ENCODE measurements around the gene ADGRG1.

Gene ADGRG1

DNA sequence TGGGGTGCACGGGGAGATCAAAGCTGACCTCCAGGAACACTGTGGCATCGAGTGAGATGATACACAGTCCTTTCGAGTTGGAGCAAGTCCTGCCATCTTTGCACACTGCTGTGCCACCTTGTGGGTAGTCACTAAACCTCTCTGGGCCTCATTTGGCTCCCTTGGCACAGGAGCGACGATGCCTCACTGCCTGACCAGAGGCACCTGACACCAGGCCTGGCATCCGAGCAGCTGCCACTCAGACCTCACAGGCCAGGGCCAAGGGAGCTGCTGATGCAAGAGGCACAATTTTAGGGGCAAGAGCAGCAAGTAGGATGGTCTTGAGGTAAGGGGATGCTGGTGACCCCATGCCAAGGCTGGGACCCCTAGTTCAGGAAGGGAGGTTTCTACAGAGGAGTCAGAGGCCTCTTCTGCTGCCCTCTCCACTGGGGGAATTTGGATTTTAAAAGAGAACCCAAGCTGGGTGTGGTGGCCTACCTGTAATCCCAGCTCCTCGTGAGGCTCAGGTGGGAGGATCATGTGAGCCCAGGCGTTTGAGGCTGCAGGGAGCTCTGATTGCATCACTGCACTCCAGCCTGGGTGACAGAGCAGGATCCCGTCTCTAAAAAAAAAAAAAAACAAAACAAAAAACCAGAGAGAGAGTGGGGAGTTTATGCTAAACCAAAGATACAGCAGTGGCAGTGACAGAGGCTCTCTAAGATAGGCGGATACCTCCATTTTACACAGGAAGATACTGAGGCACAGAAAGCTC lies 6.7 kb upstream of the ADGRG1 start:
- Mint-ChIP-seq H3K4me1 (ENCODE audit: low read depth) (peaks cover 4% of the 10 kb centered on the region), H3K9me3 (no peaks in the 10 kb centered on the region), H3K27ac (no peak overlapping the region), H3K36me3 (ENCODE audit: low read depth) (no peaks in the 10 kb centered on the region), H3K4me3 (no peak overlapping the region), H3K27me3 (ENCODE audit: low read depth) (no peaks in the 10 kb centered on the region)

DNA sequence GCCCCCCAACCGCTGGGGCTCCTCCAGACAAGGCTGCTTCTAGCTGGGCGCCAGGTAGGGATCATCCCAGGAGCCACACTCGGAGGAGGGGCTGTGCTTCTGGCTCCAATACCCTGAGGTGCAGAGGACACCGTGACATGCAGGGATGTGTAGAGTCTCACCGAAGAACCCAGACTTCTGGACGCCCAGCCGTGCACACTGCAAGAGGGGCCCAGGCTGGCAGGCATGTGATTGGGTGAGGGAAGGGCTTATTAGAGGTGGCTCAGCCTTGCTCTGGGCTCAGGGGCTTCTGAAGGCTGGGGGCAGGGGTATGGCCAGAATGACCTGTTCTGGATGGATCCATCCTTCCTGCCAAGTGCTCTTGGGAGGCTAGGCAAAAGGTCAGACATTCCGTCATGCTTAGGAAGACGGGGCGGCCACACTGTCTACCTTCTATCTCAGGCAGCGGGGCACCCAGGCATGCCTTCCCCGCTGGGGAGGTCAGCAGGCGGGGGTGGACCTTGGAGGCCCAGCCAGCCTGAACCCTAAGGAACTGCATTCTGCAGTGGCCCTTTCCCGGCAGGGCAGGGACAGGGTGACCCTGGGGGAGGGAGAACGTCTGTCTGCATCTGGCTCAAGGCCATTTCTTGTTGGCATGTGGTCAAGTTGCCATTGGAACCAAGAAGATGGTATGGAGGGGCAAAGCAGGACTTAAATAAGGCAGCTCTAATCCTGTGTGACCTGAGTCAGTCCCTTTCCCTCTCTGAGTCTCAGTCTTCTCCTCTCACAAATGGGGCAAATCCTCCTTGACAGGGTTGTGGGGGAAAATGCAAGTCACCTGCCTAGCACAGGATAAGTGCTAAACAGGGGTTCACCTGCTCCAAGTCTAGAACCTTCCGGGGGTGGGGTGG lies 5.8 kb upstream of the ADGRG1 start:
- H3K4me3 Mint-ChIP-seq, result no peak overlapping the region
- peaks cover 8% of the 10 kb centered on the region for H3K27me3 Mint-ChIP-seq (ENCODE audit: low read depth)
- no peaks in the 10 kb centered on the region for H3K36me3 Mint-ChIP-seq (ENCODE audit: low read depth)
- no peak overlapping the region for H3K27ac Mint-ChIP-seq
- H3K9me3 Mint-ChIP-seq, result no peaks in the 10 kb centered on the region
- peaks cover 4% of the 10 kb centered on the region for H3K4me1 Mint-ChIP-seq (ENCODE audit: low read depth)

DNA sequence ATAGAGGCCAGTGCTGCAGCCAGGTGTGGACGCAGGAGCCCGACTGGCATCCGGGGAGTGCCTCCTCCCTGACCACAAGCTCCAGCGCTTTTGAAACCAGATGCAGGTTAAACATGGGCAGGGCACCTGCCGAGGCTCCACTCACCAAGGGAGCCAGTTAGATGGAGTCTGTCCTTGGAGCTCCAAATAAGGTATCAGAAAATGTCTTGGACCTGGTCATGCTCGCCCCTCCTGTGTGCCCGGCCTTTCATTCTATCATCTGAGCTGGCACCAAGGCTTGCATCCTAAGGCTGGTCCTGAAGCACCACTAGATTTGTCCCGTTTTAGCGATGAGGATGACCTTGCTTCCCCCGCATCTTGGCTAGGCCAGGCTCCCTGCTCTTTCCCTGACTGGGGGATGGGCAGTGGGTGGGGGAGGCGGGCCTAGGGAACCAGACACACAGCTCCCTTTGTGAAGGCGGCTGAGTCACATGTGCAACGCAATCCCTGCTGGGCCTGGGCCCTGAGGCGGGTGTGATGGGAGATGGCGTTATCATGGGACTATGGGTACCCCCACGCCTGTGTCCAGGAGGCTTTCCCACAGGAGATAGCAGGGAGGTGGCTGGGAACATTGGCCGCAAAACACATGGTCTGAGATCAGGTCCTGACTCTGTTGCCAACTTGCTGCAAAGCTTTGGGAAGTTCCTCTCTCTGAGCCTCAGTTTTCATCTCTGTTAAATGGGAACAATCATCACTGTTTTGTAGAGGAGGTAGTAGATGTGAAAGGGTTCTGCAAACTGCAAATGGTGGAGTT lies 5.0 kb upstream of the ADGRG1 start:
- no peak overlapping the region for H3K4me3 Mint-ChIP-seq
- peaks cover 10% of the 10 kb centered on the region for H3K27me3 Mint-ChIP-seq (ENCODE audit: low read depth)
- peaks cover 5% of the 10 kb centered on the region for H3K4me1 Mint-ChIP-seq (ENCODE audit: low read depth)
- H3K9me3 Mint-ChIP-seq, result no peaks in the 10 kb centered on the region
- no peak overlapping the region for H3K27ac Mint-ChIP-seq
- no peaks in the 10 kb centered on the region for H3K36me3 Mint-ChIP-seq (ENCODE audit: low read depth)

DNA sequence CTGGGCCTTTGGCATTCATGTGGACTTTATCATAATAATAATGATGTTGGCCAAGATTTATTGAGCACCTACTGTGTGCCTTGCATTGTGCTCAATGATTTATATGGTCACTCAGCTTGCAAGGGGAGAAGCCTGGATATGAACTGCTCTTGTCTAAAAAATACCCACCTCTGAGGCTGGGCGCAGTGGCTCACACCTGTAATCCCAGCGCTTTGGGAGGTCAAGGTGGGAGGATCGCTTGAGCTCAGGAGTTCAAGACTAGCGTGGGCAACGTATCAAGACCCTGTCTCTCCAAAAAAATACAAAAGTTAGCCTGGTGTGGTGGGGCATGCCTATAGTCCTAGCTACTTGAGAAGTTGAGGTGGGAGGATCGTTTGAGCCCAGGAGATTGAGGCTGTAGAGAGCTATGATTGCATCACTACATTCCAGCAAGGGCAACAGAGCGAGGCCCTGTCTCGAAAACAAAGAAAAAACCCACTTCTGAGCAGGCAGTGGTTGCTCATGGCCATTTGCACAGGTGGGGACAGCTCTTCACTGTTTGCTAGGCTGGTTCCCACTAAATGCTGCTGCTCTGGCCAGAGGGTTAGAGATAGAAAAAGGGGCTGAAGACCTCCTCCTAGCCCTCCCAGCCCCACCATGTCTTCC lies 4.3 kb upstream of the ADGRG1 start:
- H3K27me3 Mint-ChIP-seq (ENCODE audit: low read depth), result peaks cover 17% of the 10 kb centered on the region
- no peak overlapping the region for H3K27ac Mint-ChIP-seq
- H3K36me3 Mint-ChIP-seq (ENCODE audit: low read depth), result no peaks in the 10 kb centered on the region
- H3K4me3 Mint-ChIP-seq, result no peak overlapping the region
- H3K4me1 Mint-ChIP-seq (ENCODE audit: low read depth), result peaks cover 12% of the 10 kb centered on the region
- H3K9me3 Mint-ChIP-seq, result no peaks in the 10 kb centered on the region

DNA sequence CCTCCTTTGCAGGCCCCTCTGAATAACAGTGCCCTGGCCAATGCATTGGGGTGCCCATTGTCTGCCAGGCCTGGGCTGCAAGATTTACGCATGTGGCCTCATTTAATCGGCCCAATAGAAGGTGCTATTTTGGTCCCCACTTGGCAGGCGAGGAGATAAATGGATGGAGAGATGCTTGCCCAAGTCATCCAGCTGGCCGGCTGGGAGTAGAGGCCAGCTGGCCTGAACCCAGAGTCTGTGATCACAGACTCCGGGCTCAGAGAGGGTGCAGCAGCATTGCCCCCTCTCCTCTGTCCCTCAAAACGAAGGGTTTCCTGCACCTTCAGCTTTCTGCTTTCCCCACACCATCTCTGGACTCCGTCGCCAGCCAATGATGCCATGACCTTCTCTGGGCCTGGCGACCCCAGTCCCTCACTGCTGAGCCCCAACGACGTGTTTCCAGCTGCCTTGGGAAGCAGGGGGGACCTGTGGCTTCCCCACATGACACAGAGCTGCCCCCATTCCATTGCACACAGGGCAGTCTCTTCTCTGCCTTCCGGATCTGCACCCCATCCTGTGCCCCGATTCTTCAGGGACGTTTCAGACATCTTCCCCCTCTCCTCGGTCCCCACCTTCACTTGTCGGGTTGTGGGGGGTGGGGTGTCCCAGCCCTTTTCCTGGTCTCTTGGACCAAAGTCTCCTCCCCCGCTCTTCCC lies 3.5 kb upstream of the ADGRG1 start:
- Mint-ChIP-seq H3K9me3 (no peaks in the 10 kb centered on the region), H3K4me3 (no peak overlapping the region), H3K36me3 (ENCODE audit: low read depth) (no peaks in the 10 kb centered on the region), H3K4me1 (ENCODE audit: low read depth) (peaks cover 12% of the 10 kb centered on the region), H3K27me3 (ENCODE audit: low read depth) (peaks cover 20% of the 10 kb centered on the region), H3K27ac (no peak overlapping the region)

DNA sequence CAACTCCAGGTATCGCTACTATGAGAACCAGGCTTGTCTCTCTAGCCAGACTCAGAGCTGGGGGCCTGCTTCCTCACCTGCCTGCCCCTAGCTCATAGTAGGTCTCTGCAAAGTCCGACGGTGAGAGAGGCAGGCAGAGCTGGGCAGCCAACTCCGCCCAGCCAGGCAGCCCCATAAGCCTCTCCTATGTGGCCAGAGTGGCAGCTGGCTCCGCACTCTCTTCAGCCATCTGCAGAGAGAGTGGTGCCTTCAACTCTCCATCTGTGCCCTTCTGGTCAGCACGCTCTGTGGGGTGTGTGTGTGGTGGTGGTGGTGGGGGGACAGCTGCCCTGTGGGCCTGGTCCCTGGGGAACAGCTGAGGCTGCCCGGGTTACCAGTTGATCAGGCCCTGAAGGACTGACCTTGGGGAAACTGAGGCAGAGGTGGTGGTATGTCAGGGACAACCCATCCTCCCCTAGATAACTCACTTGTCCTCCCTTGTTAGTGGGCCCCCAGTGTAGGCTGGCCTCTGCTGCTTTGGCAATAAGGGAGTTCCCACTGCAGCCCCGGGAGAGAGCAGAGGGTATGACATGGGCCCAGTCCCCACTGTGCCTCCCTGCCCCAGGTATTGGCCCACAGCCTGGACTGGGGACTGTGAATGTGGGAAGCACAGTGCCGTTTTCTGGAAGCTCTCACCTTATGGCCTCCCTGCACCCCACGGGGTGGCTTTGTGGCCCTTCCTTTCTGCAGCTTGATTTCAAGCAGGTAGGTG lies 1.8 kb upstream of the ADGRG1 start:
- H3K27ac Mint-ChIP-seq, result no peak overlapping the region
- H3K4me1 Mint-ChIP-seq (ENCODE audit: low read depth), result peaks cover 14% of the 10 kb centered on the region
- H3K9me3 Mint-ChIP-seq, result no peaks in the 10 kb centered on the region
- no peak overlapping the region for H3K4me3 Mint-ChIP-seq
- peaks cover 27% of the 10 kb centered on the region for H3K27me3 Mint-ChIP-seq (ENCODE audit: low read depth)
- H3K36me3 Mint-ChIP-seq (ENCODE audit: low read depth), result no peaks in the 10 kb centered on the region

DNA sequence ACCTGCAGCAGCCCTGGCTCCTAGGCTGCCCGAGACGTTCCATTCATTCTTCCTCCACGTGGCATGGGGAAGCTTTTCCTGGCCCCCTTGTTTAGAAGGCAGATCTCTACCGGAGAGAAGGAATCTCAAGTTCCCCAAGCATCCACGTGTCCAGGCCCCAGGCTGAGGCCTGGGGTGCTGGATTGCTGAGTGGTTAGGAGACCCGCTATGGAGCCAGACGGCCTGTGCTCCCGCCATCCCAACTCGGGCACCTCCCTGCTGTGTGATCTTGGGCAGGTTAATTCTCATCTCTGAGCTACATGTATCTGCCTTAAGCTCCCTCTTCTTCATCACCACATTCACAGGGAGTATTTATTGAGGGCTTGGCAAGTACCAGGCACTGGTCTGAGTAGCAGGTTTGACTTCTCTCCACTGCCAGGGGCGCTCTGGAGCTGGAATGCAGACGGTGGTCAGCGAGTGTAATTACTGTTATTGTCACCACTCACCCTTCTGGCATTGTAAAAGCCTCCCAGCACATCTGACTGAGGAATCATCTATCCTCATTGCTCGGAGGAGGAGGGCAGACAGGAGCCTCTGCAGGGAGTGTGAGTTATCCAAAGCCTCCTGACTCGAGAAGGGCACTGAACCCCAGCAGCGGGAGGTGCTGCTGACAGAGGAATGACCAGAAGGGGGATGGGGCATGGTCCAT lies 1.1 kb upstream of the ADGRG1 start:
- Mint-ChIP-seq H3K9me3 (no peaks in the 10 kb centered on the region), H3K4me3 (no peak overlapping the region), H3K36me3 (ENCODE audit: low read depth) (no peaks in the 10 kb centered on the region), H3K27ac (peak overlapping the region; percentile 55), H3K4me1 (ENCODE audit: low read depth) (peaks cover 14% of the 10 kb centered on the region), H3K27me3 (ENCODE audit: low read depth) (peaks cover 27% of the 10 kb centered on the region)

DNA sequence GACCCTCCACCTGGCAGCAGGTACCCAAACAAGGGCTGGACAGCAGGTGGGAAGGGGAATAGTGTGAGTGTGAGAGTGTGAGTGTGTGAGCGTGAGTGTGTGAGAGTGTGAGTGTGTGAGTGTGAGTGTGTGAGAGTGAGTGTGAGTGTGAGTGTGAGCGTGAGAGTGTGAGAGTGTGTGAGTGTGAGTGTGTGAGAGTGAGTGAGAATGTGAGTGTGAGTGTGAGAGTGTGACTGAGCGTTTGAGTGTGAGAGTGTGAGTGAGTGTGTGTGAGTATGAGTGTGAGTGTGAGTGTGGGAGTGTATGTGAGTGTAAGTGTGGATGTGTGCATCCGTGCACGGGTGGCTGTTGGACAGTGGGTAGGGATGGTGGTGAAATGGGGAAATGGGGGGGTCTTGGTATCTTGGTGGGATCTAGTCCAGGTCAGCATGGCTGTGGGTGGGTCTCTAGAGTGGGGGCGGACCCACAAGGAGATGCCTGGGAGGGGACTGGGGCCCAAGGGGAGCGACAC lies 408 bp downstream of the ADGRG1 start:
- no peak overlapping the region for H3K27ac Mint-ChIP-seq
- peak overlapping the region; percentile 52 for H3K4me3 Mint-ChIP-seq
- H3K36me3 Mint-ChIP-seq (ENCODE audit: low read depth), result no peaks in the 10 kb centered on the region
- peaks cover 27% of the 10 kb centered on the region for H3K27me3 Mint-ChIP-seq (ENCODE audit: low read depth)
- peaks cover 14% of the 10 kb centered on the region for H3K4me1 Mint-ChIP-seq (ENCODE audit: low read depth)
- H3K9me3 Mint-ChIP-seq, result no peaks in the 10 kb centered on the region

DNA sequence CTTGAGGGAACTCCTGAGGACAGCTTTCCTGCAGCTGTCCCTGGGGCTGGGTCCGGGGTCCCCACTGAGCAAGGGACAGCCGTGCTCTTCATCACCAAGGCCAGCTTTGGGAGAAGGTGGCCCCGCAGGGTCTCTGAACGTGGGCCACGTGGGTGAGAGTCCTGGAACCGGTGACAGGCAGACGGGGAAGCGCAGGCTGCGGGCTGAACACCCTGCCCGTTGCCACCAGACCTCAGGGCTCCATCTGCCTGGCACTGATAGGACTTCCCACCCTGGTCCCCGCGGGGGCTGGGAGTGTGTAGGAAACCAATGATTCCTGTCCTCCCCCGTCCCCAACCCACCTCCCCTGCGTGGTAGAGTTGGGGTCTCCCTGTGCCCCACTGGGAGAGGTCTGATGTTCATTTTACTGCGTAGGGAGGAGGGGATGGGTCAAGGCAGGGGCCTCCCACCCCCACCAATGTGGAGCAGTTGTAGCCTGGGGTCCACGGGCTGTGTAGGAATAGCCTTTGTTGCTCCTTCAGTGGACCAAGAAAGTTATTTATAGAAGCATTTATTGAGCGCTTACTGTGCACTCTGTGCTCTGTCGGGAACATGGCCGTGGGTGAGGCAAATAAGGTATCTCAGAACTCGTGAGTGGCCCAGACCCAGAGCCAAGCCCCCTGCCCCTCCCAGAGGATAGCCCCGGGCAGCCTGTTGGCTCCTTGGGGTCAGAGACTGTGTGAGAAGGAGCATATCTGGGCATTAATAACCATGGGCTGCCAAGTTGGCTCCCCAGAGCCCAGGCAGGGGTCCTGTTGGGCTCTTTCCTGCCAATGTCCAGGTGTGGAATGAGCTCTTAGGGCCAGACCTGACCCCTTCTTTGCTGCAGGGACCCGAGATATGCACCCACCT lies 1.3 kb downstream of the ADGRG1 start:
- H3K9me3 Mint-ChIP-seq, result no peaks in the 10 kb centered on the region
- H3K27ac Mint-ChIP-seq, result no peak overlapping the region
- no peak overlapping the region for H3K4me3 Mint-ChIP-seq
- H3K36me3 Mint-ChIP-seq (ENCODE audit: low read depth), result no peaks in the 10 kb centered on the region
- H3K27me3 Mint-ChIP-seq (ENCODE audit: low read depth), result peaks cover 27% of the 10 kb centered on the region
- peaks cover 14% of the 10 kb centered on the region for H3K4me1 Mint-ChIP-seq (ENCODE audit: low read depth)

DNA sequence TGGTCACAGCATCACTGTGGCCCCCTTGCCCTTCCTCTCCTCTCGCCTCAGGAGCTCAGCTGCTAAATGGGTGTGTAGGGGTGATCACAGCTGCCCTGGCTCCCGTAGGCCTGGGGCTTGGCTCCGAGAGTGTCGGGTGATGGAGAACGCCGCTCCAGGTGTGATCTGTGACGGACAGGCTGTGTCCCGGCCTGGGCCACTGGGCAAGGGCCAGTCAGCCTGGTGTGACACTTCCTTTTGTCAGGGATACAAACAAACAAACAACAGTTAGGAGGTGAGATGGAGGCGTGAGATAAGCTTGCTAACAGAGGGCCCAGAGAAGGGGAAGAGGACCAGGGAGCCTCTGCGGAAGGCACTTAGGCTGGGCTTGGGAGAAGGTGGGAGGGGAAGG lies 2.0 kb downstream of the ADGRG1 start:
- Mint-ChIP-seq H3K27me3 (ENCODE audit: low read depth) (peaks cover 27% of the 10 kb centered on the region), H3K27ac (no peak overlapping the region), H3K4me3 (no peak overlapping the region), H3K4me1 (ENCODE audit: low read depth) (peaks cover 14% of the 10 kb centered on the region), H3K36me3 (ENCODE audit: low read depth) (no peaks in the 10 kb centered on the region), H3K9me3 (no peaks in the 10 kb centered on the region)

DNA sequence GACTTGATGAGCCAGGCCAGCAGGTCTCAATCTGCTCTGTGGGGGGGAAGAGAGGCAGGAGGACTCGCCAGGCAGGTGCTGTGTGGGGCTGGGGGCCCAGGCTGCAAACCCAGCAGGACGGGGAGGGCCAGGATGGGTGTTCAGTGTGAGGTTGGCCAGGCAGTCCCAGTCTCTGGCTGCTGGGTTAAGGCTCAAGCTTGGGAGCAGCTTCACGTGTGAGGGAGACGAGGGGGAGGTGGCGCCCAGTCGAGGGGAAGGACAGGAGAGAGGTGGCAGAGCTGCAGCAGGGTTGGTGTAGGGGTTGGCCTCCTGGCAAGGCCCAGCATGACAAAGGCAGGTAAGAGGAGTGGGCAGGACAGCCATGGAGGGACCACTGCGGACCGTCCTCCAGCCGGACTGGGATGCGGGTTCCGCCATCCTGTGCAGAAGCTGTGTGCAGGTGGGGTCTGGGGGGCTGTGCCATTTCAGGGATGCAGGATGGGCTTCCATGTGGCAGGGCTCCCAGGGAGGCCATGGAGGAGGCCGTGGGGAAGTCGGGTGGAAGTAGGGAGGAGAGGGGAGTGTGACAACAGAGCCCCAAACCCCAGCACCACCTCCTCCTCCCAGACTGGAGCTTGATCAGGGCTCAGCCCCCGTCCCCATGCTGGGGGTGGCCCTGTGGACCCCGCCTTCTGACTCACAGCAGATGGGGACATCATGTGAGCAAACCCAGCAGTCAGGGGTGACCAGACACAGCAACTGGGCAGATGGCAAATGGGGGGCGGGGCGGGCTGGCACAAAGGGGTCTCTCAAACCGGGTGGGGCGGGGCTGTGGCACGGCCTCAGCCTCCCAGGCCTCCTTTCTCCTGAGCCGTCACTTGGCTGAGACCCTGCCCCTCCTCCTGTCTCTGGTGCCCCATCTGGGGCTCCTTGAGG lies 2.8 kb downstream of the ADGRG1 start:
- Mint-ChIP-seq H3K4me3 (no peak overlapping the region), H3K27ac (no peak overlapping the region), H3K4me1 (ENCODE audit: low read depth) (peaks cover 14% of the 10 kb centered on the region), H3K36me3 (ENCODE audit: low read depth) (no peaks in the 10 kb centered on the region), H3K27me3 (ENCODE audit: low read depth) (peaks cover 34% of the 10 kb centered on the region), H3K9me3 (no peaks in the 10 kb centered on the region)
